MCF 10A (cell line): Measurements from ENCODE around the gene TMEM62. TPM values are rescaled to one million over a fixed set of nuclear protein-coding genes. Genes with fewer than 3 reads are reported as not detected.

ENCODE experiments used
- BruUV-seq: library from RNA; stranded (reverse); fragments of 400-500 nt; replicated peaks from 2 replicates; lab custom pipeline; 2021; lab: Mats Ljungman, UMichigan
- CTCF ChIA-PET: fragments of 300-600 bp; sonication (Branson Sonifier 250); formaldehyde crosslinking; extraction: SDS; loops from one replicate; lab custom pipeline; 2021; ENCODE audit warnings: antibody characterized with exemption, inconsistent platforms; lab: Yijun Ruan, JAX
- POLR2A ChIA-PET: fragments of 300-600, 350-650 bp; sonication (Branson Sonifier 250); formaldehyde crosslinking; extraction: SDS; loops from one replicate; lab custom pipeline; 2020; ENCODE audit warnings: antibody characterized with exemption, inconsistent platforms; lab: Yijun Ruan, JAX
- DNase-seq: peaks from one replicate; pipeline ENCODE4 v3.0.0-alpha.2; 2018; ENCODE audit not compliant: unreplicated experiment
- H3K27ac Mint-ChIP-seq: one replicate; pipeline ENCODE4 v1.8.0; 2022; ENCODE audit warnings: mild to moderate bottlenecking, low read depth, mixed read lengths; ENCODE audit not compliant: unreplicated experiment
- H3K27me3 Mint-ChIP-seq: one replicate; pipeline ENCODE4 v1.8.0; 2022; ENCODE audit warnings: mixed read lengths; ENCODE audit not compliant: insufficient read depth, unreplicated experiment
- H3K36me3 Mint-ChIP-seq: one replicate; pipeline ENCODE4 v1.8.0; 2022; ENCODE audit warnings: mild to moderate bottlenecking, moderate library complexity, mixed read lengths; ENCODE audit not compliant: insufficient read depth, unreplicated experiment
- H3K4me1 Mint-ChIP-seq: one replicate; pipeline ENCODE4 v1.8.0; 2022; ENCODE audit warnings: mixed read lengths; ENCODE audit not compliant: insufficient read depth, unreplicated experiment
- H3K4me3 Mint-ChIP-seq: one replicate; pipeline ENCODE4 v1.8.0; 2022; ENCODE audit warnings: mild to moderate bottlenecking, moderate library complexity, mixed read lengths; ENCODE audit not compliant: unreplicated experiment
- H3K9me3 Mint-ChIP-seq: one replicate; pipeline ENCODE4 v1.8.0; 2022; ENCODE audit warnings: mixed read lengths; ENCODE audit not compliant: unreplicated experiment
- CTCF ChIP-seq: fragments of 200-600 bp; IDR thresholded peaks from one replicate; pipeline ENCODE4 v1.8.0; 2022; ENCODE audit warnings: antibody characterized with exemption, mild to moderate bottlenecking; ENCODE audit not compliant: unreplicated experiment
- intact Hi-C: fragments of 100-400 bp; cut with micrococcal nuclease; formaldehyde crosslinking; loops from 2 replicates; pipeline ENCODE4 v1.14.1; 2022
- total RNA-seq: library from RNA; stranded (reverse); gene quantifications from 2 replicates; pipeline ENCODE4 v1.2.3, GENCODE V29; 2022

Gene TMEM62
- total RNA-seq, 1 experiment from 2014 or later = 16.9 TPM

- intact Hi-C loops = no loop called here
- DNase-seq = no peak
- Mint-ChIP-seq H3K27ac (no peak overlapping the region), H3K9me3 (no peaks in the 10 kb centered on the region), H3K4me1 (peaks cover 8% of the 10 kb centered on the region), H3K4me3 (no peak overlapping the region), H3K27me3 (peaks cover 35% of the 10 kb centered on the region), H3K36me3 (no peaks in the 10 kb centered on the region)
- CTCF ChIA-PET = no interaction called here
- no TSS peak for BruUV-seq
- TF ChIP-seq CTCF = no peak
- POLR2A ChIA-PET = interaction anchor here (0.5 to 5.2 kb wide), 4 partner anchors 10 to 111 kb away, joined by 3 to 31 read pairs (median 4); partner anchors contain the start of genes TMEM62 and UBR1
Measured at GRCh38 chr15:43118286-43118685, 15.1 kb upstream of the TMEM62 start.

- Mint-ChIP-seq H3K4me3 (no peak overlapping the region), H3K4me1 (peaks cover 11% of the 10 kb centered on the region), H3K27ac (no peak overlapping the region), H3K36me3 (no peaks in the 10 kb centered on the region), H3K9me3 (no peaks in the 10 kb centered on the region), H3K27me3 (peaks cover 35% of the 10 kb centered on the region)
- intact Hi-C loops = no loop called here
- DNase-seq = no peak
- BruUV-seq = no TSS peak
- TF ChIP-seq CTCF = no peak
- POLR2A ChIA-PET = interaction anchor here (0.5 to 5.2 kb wide), 4 partner anchors 9 to 110 kb away, joined by 3 to 31 read pairs (median 4); partner anchors contain the start of genes TMEM62 and UBR1
- CTCF ChIA-PET = no interaction called here
Measured at GRCh38 chr15:43118829-43119228, 14.6 kb upstream of the TMEM62 start.

- no peak for TF ChIP-seq CTCF
- BruUV-seq = no TSS peak
- Mint-ChIP-seq H3K4me1 (peaks cover 11% of the 10 kb centered on the region), H3K36me3 (no peaks in the 10 kb centered on the region), H3K27ac (no peak overlapping the region), H3K9me3 (no peaks in the 10 kb centered on the region), H3K27me3 (peaks cover 25% of the 10 kb centered on the region), H3K4me3 (no peak overlapping the region)
- intact Hi-C loops = no loop called here
- POLR2A ChIA-PET = interaction anchor here (2.4 to 3.0 kb wide), 2 partner anchors 11 to 15 kb away, joined by 19 to 21 read pairs; partner anchors contain the start of genes TMEM62 and UBR1
- CTCF ChIA-PET = interaction anchor here (0.6 to 0.7 kb wide), 2 partner anchors 17 to 1668 kb away, joined by 4 to 5 read pairs; no protein-coding TSS in a partner anchor
- no peak for DNase-seq
Measured at GRCh38 chr15:43121863-43122262, 11.5 kb upstream of the TMEM62 start.

GRCh38 chr15:43125100-43125661 lies 8.2 kb upstream of the TMEM62 start:
- ChIA-PET POLR2A (interaction anchor here (0.6 to 1.0 kb wide), 2 partner anchors 13 to 142 kb away, joined by 3 read pairs; partner anchors contain the start of gene TGM5), CTCF (no interaction called here)
- TF ChIP-seq CTCF = no peak
- no peak overlapping the region for H3K27ac Mint-ChIP-seq
- H3K9me3 Mint-ChIP-seq = peaks cover 14% of the 10 kb centered on the region
- no peaks in the 10 kb centered on the region for H3K36me3 Mint-ChIP-seq
- intact Hi-C loops = no loop called here
- H3K4me1 Mint-ChIP-seq = peaks cover 11% of the 10 kb centered on the region
- H3K4me3 Mint-ChIP-seq = no peak overlapping the region
- DNase-seq = no peak
- H3K27me3 Mint-ChIP-seq = no peaks in the 10 kb centered on the region
- no TSS peak for BruUV-seq
